HG03108 (cell line): Measurements from ENCODE around the gene GSTO2.

Experiments used
- ATAC-seq: cut with Tn5 transposase; IDR thresholded peaks from one replicate; pipeline ENCODE4 v1.9.1; 2021; ENCODE audit warnings: moderate library complexity; ENCODE audit not compliant: unreplicated experiment

The GSTO2 gene

DNA sequence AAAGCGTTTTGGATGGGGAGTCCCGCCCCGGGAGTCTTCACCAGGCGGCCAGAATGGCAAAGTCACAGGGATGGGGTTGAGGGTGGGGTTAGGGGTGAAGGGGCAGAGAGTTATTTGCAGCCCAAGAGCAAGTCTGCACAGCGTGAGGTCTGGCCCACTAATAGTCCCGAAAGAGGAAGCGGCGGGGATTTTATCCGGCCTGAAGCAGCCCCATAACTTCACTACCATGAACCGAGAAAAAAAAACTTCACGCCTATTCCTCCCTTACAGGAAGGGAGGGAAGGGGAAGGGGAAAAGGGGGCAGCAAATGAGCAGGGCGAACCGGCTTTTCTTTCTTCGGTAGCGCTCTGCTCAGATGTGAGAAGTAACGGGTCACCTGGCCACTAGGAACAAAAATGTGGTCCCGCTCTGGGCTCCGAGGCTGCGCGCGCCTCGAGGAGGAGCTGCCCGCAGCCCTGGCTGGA lies 68.6 kb downstream of the GSTO2 start:
- peak; percentile 26 for ATAC-seq

GRCh38 chr10:104337985-104338735 lies 69.2 kb downstream of the GSTO2 start, which contains the start of gene ITPRIP:
ITPRIP (minus strand) TSS chr10:104338465; CDS start chr10:104316051, 22,414 bp downstream.
- peak; percentile 65 for ATAC-seq

DNA sequence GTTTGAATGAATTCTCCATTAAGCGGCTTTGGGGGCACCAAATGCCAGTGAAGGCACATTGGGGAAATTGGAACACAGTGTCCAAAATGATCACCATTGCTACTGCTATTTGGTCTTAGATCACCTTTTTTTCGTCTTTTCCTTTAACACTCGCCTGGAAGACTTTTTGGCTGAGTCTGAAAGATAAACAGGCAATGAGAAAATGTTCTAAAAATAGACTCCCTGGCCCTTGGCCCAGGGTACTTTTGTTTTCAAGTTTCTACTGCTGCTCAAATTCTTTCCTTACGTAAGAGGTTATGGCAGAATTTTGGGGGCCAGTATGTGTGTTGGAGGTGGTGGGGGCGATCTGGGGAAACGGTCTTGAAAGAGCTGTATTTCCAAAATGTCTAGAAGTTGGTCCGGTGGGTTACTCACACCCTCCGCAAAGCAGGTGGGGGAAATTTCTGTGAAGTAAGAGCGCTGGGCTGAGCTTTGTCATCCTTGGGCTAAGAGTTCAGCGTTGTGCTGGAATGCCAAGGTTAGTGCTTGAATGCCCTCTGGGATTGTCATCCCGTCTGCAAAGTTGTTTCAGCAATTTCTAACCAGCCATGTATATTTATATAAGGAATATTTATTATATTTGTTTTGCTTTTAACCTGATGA lies 70.6 kb downstream of the GSTO2 start:
- no peak for ATAC-seq

- no peak for ATAC-seq
Observed at GRCh38 chr10:104340111-104340526, 71.1 kb downstream of the GSTO2 start.

DNA sequence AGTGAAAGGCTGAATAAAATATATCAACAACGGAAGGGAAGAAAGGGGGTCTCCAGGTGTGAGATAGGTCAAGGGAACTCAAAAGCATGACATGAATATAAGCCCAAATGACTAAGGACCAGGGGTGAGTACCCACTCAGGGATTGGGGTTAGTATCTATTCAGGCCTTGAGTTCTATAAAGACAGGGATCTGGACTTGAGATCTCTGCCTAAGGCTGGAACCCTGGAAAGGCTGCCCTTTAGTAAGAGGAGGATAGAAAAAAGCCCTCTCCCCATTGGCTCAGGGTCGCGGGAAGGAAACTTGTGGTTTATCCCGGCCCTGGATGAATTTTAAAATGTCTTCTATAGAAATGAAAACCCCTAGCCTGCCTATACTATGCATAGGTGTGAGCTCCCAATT lies 71.7 kb downstream of the GSTO2 start:
- no peak for ATAC-seq

DNA sequence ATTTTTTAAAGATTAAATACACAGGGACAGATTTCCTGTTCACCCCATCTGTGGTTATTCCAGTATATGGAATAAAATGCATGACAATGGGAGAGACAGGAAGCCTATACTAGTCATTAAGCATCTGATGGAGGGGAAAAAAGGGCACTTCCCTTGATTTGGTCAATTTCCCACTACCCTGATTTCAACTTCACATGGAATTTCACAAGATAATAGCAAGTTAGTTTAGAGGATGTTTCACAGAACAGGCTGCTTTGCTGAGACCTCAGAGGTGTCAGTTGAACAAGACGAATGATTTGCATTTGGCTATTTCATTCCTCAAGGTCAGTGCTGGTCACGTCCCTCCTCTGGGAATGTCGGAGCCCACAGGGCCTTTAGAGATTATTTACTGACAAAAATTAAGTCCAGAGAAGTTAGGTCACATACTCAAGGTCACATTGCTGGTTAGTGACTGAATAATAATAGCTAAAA lies 74.0 kb downstream of the GSTO2 start:
- ATAC-seq: no peak

GRCh38 chr10:104344219-104344618 lies 75.2 kb downstream of the GSTO2 start:
- ATAC-seq: no peak

DNA sequence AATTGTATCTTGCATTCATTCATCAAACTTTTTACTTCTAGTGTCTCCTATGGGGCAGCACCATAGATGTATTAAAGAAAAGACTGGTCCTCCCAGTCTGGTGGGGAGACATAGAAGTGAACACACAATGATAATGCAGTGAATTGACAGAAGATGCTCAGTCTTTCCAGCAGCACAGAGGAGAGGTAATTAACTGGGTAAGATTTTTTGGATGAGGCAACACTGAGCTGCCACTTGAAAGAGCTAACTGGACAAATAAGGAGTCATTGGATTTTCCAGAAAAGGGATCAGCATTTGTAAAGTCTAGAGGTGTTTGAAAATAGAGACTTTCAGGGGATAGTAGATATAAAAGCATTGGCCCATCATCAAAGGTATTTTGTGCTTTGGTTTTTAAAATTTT lies 76.5 kb downstream of the GSTO2 start:
- ATAC-seq: no peak

GRCh38 chr10:104345941-104346340 lies 77.0 kb downstream of the GSTO2 start:
- ATAC-seq: no peak

- no peak for ATAC-seq
Observed at GRCh38 chr10:104347295-104348045, 78.5 kb downstream of the GSTO2 start.

GRCh38 chr10:104348601-104349000 lies 79.6 kb downstream of the GSTO2 start:
- no peak for ATAC-seq

- ATAC-seq: peak; percentile 44
Observed at GRCh38 chr10:104349623-104350126, 80.7 kb downstream of the GSTO2 start.

GRCh38 chr10:104350127-104350635 lies 81.2 kb downstream of the GSTO2 start:
- ATAC-seq: peak; percentile 37

- ATAC-seq: no peak
Observed at GRCh38 chr10:104351061-104351702, 82.2 kb downstream of the GSTO2 start.

DNA sequence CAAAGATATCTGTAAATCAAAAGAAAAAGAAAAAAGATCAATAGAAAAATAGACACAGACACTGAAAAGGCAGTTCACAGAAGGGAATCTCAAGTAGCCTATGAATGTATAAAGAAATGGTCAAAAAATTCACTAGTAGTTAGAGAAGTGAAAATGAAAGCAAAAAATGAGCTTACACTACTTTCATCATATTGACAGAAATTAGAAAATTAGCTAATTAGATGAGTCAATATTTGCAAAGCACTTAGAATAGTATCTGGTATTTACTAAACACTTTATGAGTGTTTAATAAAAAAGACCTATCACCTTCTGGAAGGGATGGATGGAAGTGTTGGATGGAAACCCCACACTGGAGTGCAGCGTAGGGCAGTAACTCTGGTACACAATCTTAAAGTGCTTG lies 82.9 kb downstream of the GSTO2 start:
- ATAC-seq: peak; percentile 16

DNA sequence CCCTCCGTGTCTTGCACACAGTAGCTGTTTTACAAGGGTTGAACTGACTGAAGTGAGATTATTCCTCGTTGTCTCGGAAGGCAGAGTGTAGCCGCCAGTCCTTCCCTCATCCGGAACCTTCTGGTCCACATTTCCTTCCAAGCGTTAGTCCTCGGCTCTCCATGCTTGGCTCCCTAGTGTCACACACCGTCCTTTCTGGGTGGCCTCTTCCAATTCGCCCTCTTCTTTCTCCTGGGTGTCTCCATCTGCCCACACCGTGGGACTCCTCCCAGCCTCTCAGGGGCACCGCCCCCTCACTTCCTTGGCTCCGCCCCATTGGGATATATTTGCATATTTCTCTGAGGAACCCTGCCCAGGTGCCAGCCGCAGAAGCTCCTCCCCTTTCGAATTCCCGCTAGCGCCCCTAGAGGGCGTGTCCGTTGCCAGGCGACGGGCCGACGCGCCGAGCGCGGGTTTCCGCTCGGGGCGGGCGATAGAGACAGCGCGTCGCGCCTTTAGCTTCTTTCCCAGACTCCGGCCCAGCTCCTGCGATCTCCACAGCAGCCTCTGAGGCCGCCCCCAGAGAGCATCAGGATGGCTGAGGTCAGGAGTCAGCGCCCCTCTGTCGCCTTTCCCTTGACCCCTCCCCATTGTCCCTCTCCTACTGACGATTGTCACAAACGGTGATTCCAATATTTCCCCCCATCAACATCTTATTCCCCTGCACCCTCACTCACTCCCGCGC lies 84.5 kb downstream of the GSTO2 start, which contains the start of gene CFAP58:
Gene CFAP58 (plus strand): TSS at position 509 of the 724 bp plus-strand sequence. CDS start 65 bp downstream, at position 574.
- peak; percentile 58 for ATAC-seq
